ENCODE data around the gene ATXN7L1.
"Not testable (repeated sequence)": the region's sequence is repeated elsewhere in the genome, so short reads cannot be mapped to it uniquely, and the experiment has no call there.

The ATXN7L1 gene

GRCh38 chr7:105800442-105800841 lies 76.0 kb downstream of the ATXN7L1 start:
- DNase-seq, result peak; percentile 48

- no peak for DNase-seq
Measured at GRCh38 chr7:105799677-105800076, 76.7 kb downstream of the ATXN7L1 start.

DNA sequence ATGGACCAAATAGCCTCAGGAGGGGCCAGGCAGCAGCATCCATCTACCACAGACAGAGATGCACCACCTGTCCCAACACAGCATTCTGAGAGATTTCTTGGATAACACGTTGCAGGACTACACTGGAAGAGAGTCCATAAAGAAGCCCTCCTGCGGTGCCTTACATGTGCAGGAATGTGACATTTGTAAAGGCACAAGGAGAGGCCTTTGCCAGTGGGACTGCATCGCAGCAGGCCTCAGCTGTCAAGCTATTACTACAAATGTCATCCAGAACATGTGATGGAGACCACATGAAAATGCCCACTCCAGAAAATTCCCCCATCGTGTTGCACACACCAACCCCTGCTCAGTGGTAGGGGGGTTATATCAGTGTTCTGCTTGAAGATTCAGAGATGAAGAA lies 77.4 kb downstream of the ATXN7L1 start:
- DNase-seq, result no peak

GRCh38 chr7:105797652-105798051 lies 78.7 kb downstream of the ATXN7L1 start:
- DNase-seq, result no peak

- DNase-seq, result no peak
Measured at GRCh38 chr7:105796365-105796764, 80.0 kb downstream of the ATXN7L1 start.

DNA sequence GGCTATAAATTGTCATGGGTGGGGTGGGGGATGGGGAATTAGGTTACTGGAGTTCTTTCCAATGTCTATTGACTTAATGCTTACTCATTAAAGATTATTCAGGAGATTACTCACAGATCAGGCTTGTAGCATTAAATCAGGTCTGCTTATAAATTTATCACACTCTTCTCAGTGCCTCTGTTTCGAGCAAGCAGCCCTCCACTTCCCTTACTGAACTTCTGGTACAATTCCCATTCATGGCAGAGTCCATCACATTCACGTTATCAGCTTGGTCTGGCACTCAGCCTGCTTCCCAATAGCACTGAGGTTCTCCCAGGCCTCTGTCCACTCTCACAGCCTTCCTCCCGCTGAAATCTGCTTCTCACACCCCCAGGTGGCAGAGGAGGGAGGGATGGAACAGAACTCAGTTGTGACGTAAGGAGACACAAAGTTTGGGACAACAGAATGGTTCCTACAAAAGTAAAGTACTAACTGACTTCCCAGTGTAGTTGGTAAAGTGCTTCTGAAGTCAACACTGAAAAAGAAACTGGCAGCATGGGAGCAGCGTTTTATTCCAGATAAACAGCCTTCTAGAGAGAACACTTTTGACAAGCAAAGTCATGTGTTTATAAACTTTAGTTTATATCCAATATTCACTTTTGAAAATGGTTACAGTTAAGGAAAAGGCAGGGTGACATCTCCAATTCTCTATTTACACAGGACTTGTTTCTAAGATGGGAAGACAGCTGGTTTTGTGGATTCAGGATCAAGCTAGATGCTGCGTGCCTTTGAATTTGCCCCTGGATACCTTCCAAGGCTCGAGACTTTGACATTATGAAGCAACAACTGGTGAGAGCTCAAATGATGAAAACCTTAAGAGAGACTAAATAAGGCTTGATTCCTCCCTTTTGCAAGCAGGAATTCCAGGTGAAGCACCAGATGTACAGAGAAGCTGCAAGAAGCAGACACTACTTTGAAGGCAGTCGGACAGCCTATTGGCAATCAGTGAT lies 81.4 kb downstream of the ATXN7L1 start:
- no peak for DNase-seq

GRCh38 chr7:105792488-105793370 lies 83.7 kb downstream of the ATXN7L1 start:
- no peak for DNase-seq

DNA sequence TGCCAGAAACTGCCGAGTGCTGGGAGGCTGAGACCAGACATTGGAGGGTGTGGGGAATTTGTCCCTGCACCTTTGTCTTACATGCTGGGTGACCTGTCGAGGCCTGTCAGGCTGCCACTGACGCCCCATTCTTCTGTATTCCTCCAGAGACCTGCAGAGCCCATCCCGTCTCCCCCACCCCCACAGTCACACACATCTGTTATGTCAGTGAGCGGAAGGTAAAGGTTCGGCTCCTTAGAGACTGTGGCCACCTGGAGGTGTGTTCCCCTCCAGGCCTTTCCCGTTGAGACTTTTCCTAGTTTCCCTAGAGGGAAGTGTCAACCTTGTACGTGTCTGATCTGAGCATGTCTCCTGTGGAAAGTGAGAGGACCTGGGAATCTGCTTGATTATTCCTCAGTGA lies 84.5 kb downstream of the ATXN7L1 start:
- DNase-seq, result no peak

DNA sequence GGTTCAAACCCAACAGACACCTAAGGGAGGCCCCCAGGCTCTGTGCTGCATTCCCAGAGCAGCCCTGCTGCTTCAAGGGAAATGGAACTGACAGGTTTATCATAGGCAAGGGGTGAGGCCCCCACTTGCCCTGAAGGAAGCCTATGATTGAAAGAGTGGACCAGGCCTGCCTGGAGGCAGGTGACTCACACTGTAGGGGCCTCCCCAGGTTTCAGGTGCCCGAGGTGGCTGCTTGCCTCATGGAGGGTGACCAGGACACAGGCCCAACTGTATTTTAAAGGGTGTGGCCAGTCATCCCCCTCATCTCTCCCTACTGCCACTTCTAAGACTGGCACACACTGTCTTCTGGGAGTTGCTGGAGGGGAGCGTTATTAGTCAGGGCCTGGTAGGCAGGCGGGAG lies 85.4 kb downstream of the ATXN7L1 start:
- no peak for DNase-seq

- DNase-seq, result not testable (repeated sequence)
Measured at GRCh38 chr7:105790452-105790851, 85.9 kb downstream of the ATXN7L1 start.

- DNase-seq, result no peak
Measured at GRCh38 chr7:105788816-105789349, 87.5 kb downstream of the ATXN7L1 start.

DNA sequence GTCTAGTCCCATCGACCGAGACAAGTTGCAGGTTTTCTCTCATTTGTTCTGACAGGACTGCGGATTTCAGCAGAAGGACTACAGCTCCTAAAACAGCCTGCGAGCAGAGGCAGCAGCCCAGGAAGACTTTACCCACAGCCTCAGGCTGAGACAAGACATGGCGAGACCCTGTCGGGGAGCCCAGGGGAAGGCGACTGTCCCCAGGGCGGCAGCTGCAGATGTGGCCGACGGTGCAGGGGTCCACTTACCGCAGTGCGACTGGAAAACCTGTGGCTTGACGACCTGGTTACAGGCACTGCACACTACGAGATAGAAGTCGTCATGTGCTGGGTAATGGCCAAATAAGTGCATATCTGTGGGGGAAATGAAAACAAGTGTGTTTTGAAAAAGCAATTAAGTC lies 88.0 kb downstream of the ATXN7L1 start:
- no peak for DNase-seq

DNA sequence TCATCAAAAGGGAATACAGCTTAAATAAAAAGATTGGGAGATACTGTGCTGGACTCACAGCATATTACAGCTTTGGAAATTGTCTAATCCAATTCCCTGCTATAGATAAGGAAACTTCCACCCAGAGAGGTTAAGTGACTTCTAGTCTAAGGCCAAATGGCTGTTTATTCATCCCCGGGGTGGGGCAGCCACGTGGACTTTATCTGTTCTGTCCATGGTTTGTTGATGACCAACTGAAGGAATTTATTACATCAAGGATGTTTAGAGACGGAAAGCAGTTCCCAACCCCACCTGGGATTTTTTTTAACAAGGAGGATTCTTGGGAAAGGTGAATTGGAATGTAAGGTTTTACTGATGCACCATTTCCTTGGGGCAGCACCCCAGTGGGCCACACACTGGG lies 88.6 kb downstream of the ATXN7L1 start:
- DNase-seq, result no peak

- no peak for DNase-seq
Measured at GRCh38 chr7:105786520-105787470, 89.6 kb downstream of the ATXN7L1 start.

GRCh38 chr7:105782391-105783042 lies 93.9 kb downstream of the ATXN7L1 start:
- peak; percentile 67 for DNase-seq

DNA sequence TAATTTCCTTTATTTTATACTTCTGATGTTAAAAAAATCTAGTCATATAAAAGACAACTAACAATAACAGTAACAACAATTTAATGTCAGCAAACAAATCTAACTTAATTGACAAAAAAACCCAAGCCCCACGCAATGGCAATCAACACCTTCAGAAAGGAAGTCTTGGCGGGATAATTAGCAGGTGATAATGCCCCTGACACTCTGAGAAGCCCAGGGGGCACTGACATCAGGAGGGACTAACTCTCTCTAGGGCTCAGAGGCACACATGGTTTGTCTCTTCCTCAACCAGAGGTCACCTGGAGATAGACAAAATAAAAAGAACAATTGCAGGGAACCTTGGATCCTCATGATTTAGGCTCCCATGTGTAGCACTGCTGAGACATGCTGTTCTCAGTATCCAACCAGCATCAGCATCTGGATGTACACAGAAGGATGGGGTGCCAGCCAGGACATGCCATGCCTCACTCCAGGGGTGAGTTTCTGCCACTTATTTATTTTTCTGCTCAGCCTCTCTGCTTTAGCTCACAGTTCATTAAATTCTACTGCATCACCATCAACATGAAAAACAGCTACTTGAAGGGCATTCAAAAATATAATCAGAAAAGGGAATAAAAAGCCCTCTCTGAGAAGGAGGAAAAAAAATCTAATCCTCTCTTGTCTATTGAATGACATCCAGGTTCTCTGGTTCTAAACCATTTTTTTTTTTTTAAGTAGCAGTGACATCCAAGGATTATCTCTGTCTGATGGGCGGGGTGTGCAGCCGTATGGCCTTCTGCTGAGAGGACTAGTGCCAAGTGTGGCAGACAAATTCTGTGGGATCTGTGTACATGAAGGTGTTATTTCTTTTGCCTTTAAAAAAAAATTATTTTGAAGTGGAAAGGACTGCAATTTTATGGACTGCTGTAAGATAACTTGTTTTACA lies 96.3 kb downstream of the ATXN7L1 start:
- no peak for DNase-seq

DNA sequence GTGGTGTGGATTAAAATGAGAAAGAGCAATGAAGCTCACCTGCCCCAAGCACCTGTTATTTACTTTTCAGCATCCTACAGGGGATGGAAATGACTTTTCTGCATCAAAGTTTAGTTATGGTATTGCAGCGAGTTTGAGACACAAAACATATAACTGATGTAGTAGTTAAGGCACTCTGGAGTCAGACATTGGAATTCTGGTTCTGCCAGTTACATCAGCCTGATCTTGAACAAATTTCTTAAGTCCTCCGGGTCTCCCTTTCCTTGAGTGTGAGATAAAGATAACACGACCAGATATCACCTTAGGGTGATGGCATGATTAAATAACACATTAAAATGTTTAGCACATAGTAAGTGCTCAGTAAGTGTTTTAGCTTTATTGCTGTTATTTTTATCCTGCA lies 97.4 kb downstream of the ATXN7L1 start:
- no peak for DNase-seq

DNA sequence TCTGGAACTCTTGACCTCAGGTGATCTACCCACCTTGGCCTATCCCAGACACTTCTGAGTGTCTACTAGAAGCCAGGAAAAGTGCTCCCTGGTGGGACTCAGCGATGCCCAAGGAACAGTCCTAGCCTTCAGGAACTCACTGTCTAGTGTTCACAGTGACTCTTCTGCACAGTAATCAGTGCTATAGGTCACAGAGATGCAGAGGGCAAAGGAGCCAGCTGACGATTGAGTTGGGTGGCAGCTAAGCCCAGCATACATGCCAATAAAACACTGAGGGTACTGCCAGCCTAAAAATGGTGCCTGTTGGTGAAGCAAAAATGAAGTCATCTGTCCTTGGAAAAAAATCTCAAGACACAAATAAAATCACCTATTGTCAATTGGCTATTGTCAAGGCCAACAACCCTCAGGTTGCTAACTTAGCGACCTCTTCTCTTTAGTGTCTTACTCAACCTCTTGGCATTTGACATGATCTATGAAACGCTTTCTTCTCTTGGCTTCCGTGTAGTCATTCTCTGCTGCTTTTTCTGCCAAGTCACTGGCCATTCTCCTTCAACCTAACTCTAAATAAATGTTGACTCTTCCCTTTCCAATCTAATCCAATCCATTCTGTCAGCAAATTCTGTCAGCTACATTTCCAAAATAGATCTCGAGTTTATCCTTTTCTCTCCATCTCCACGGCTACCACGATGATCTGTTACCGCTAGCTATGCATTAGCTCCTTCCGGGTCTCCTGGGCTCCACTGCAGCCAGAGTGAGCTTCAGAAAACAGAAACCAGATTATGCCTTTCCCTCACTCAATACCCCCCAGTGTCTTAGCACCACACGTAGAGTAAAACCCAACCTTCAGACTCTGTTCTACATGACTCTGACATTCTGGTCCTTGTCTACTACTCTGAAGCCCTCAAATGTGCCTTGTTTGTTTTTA lies 99.2 kb downstream of the ATXN7L1 start:
- no peak for DNase-seq

DNA sequence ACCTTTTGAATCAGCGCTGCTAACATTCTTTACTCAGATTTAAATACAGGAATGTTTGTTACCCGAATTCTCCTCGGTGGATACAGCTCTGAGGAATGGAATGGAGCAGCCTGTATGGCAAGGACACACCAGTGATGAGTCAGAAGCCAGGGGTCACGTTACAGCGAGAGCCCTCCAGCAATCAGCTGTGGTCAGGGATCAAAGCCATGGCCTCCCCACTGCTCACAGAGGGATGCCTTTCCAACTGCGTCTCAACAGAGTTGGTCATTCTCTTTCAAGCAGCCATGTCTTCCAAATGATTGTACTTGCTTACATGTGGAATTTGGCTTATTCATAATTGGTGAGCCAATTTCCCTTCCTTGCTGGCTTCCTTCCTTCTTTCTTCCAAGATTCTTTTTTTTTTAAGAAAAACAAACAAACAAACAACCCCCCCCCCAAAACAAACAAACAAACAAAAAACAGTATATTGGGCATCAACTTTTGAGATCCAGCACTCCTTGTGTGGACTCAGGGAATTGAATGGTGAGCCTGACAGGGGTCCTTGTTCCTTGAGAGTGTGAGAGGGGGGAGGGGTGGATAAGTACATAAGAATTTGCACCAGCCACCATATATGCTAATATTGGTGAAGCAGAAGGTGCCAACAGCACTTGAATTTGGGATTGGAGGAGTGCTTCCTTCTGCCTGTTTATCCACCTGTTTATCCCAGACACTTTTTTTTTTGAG lies 100.2 kb downstream of the ATXN7L1 start:
- no peak for DNase-seq

Data from stimulated activated CD8-positive, alpha-beta memory T cell treated with anti-CD3 and anti-CD28 coated beads, Interleukin-4, amount 100 ng/mL, for 48 hours (primary cell).